Esophagus muscularis mucosa (tissue), 3 donors: Measurements from ENCODE around the gene UCP1.

Experiments used
- POLR2A ChIP-seq: fragments of 450-650 bp; IDR thresholded peaks from one replicate; pipeline ENCODE4 v1.6.1; 2017; ENCODE audit warnings: antibody characterized with exemption, moderate library complexity, mild to moderate bottlenecking, low read depth
- POLR2AphosphoS5 ChIP-seq, 2 donors: sonication (generic); formaldehyde crosslinking; IDR thresholded peaks; one replicate each; pipeline ENCODE4 v1.6.1; 2017; ENCODE audit warnings: antibody characterized with exemption in 2 of 2
- TF ChIP-seq, protein P1 (sequence below), 3 experiments: fragments of 200-600 bp in 2 of 3; fragments of 450-650 bp in 1 of 3; sonication (generic) in 2 of 3; IDR thresholded peaks; one replicate each; pipeline ENCODE4 v1.5.1; 2017 to 2019; ENCODE audit warnings: antibody characterized with exemption in 3 of 3, mild to moderate bottlenecking in 2 of 3, moderate library complexity in 1 of 3

DNA sequence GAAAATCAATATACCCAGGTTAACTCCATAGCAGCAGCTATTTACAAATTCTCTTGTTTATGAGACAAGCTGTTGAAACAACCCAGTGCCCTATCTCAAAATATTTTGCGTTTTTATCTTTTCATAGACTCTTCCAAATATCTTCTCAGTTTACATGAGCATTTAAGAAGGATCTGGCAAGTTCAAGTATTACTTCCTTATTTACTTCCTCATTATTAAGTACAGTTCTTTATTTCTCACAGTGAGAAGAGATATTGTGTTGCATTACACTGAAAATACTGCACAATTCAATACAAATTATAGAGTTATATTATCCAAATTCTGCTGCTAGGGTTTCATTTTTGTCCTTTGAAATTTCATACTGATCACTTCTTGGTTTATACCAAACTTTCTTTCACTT lies 43.6 kb upstream of the UCP1 start:
- TF ChIP-seq, protein P1, sequence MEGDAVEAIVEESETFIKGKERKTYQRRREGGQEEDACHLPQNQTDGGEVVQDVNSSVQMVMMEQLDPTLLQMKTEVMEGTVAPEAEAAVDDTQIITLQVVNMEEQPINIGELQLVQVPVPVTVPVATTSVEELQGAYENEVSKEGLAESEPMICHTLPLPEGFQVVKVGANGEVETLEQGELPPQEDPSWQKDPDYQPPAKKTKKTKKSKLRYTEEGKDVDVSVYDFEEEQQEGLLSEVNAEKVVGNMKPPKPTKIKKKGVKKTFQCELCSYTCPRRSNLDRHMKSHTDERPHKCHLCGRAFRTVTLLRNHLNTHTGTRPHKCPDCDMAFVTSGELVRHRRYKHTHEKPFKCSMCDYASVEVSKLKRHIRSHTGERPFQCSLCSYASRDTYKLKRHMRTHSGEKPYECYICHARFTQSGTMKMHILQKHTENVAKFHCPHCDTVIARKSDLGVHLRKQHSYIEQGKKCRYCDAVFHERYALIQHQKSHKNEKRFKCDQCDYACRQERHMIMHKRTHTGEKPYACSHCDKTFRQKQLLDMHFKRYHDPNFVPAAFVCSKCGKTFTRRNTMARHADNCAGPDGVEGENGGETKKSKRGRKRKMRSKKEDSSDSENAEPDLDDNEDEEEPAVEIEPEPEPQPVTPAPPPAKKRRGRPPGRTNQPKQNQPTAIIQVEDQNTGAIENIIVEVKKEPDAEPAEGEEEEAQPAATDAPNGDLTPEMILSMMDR (IDR thresholded peaks at IDR 0.05): no peak
- TF ChIP-seq POLR2A: no peak
- TF ChIP-seq POLR2AphosphoS5 (IDR thresholded peaks at IDR 0.05): no peak
